Caco-2 (cell line): ENCODE results near the gene SPATA19. TPM values are rescaled to one million over a fixed set of nuclear protein-coding genes. Genes with fewer than 3 reads are reported as not detected.
A peak's percentile ranks its signal among the peaks of the same experiment; 100 is the strongest.

Source experiments
- BruUV-seq: library from RNA; stranded (reverse); fragments of 400-500 nt; replicated peaks from 2 replicates; lab custom pipeline; 2021; lab: Mats Ljungman, UMichigan
- CTCF ChIA-PET: fragments of 300-600 bp; sonication (Branson Sonifier 250); formaldehyde crosslinking; loops from one replicate; lab custom pipeline; 2022; ENCODE audit warnings: antibody characterized with exemption; lab: Charles Lee
- POLR2A ChIA-PET: fragments of 300-600 bp; sonication (Branson Sonifier 250); formaldehyde crosslinking; loops from one replicate; lab custom pipeline; 2022; ENCODE audit warnings: antibody characterized with exemption; lab: Charles Lee
- DNase-seq, 2 experiments: peaks; one replicate each; pipeline versions ENCODE4 v3.0.0 to v3.0.0-alpha.2; 2020 to 2022
- H3K27me3 ChIP-seq: replicated peaks from 2 replicates; pipeline ENCODE4 v1.6.0; 2011; ENCODE audit warnings: low read length; ENCODE audit not compliant: control insufficient read depth, insufficient read depth
- H3K36me3 ChIP-seq: 2 replicates; pipeline ENCODE4 v1.5.1; 2011; ENCODE audit warnings: low read length; ENCODE audit not compliant: control insufficient read depth, insufficient read depth
- H3K4me1 ChIP-seq: fragments of 250-450 bp; sonication (Bioruptor Pico); 2 replicates; pipeline ENCODE4 v1.5.1; 2020; ENCODE audit warnings: mild to moderate bottlenecking
- H3K4me3 ChIP-seq: 2 replicates; pipeline ENCODE4 v1.5.1; 2011; ENCODE audit warnings: low read depth, mild to moderate bottlenecking, control low read depth, low read length
- H3K9me3 ChIP-seq: fragments of 250-450 bp; sonication (Bioruptor Pico); 2 replicates; pipeline ENCODE4 v1.5.1; 2020; ENCODE audit warnings: mild to moderate bottlenecking, moderate library complexity
- H3K27ac Mint-ChIP-seq: one replicate; pipeline ENCODE4 v1.8.0; 2022; ENCODE audit warnings: mixed read lengths; ENCODE audit not compliant: unreplicated experiment
- H3K27me3 Mint-ChIP-seq: one replicate; pipeline ENCODE4 v1.8.0; 2022; ENCODE audit warnings: mixed read lengths; ENCODE audit not compliant: insufficient read depth, unreplicated experiment
- H3K36me3 Mint-ChIP-seq: one replicate; pipeline ENCODE4 v1.8.0; 2022; ENCODE audit warnings: mild to moderate bottlenecking, mixed read lengths; ENCODE audit not compliant: insufficient read depth, unreplicated experiment
- H3K4me1 Mint-ChIP-seq: one replicate; pipeline ENCODE4 v1.8.0; 2022; ENCODE audit warnings: low read depth, mixed read lengths; ENCODE audit not compliant: unreplicated experiment
- H3K4me3 Mint-ChIP-seq: one replicate; pipeline ENCODE4 v1.8.0; 2022; ENCODE audit warnings: mild to moderate bottlenecking, moderate library complexity, mixed read lengths; ENCODE audit not compliant: unreplicated experiment
- H3K9me3 Mint-ChIP-seq: one replicate; pipeline ENCODE4 v1.8.0; 2022; ENCODE audit warnings: mixed read lengths; ENCODE audit not compliant: unreplicated experiment
- intact Hi-C: fragments of 100-400 bp; cut with micrococcal nuclease; formaldehyde crosslinking; loops from one replicate; pipeline ENCODE4 v1.10.0; 2022; ENCODE audit not compliant: unreplicated experiment
- total RNA-seq: library from RNA; stranded (reverse); gene quantifications from 2 replicates; pipeline ENCODE4 v1.2.3, GENCODE V29; 2022
- TF ChIP-seq, protein P1 (sequence below), 2 experiments: fragments of 200-600 bp in 1 of 2; IDR thresholded peaks; 1 replicate in 1 of 2; 2 replicates in 1 of 2; pipeline versions ENCODE4 v1.5.1 to v1.8.0; 2011 to 2022; ENCODE audit warnings: antibody characterized with exemption in 1 of 2, control low read depth in 1 of 2, inconsistent platforms in 1 of 2, low read depth in 1 of 2, low read length in 1 of 2, mild to moderate bottlenecking in 1 of 2, moderate library complexity in 1 of 2; ENCODE audit not compliant: insufficient read depth in 1 of 2, severe bottlenecking in 1 of 2, unreplicated experiment in 1 of 2

SPATA19 gene
- total RNA-seq, 1 experiment from 2014 or later: not detected

DNA sequence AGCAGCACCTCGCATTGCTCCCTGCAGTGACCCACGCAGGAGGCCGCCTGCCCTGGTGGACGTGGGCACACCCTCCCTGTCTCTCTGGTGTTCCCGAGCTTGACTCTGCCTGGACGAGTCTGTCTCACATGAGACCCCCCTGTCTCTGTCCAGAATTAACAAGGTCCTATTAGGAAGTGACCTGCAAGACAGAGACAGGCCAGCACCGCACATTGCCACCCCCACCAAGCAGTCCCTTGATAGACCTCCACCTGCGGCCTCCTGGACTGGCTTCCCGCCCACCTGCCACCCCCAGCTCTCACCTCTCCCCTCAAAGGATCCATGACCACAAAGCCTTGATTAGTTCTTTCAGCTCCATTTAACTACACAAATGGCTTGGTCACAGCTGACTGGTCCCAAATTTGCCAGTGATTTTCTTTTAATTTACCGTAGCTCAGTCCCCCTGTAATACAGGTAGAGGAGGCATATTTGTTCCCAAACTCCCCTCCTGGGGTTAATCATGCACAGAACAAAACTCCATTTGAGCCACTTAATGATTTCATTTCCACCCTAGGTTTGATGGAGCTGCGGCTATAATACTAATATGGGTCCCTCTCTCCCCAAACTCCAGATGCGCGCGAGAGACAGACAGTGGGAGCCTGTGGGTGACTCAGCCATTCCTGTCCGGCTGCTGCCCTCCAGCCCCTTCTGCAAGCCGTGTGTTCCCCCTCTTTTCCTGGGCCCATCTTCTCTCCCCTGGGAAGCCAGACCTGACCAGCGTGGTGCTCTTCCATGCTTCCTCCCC lies 11.2 kb downstream of the SPATA19 start:
- BruUV-seq: no TSS peak
- Histone ChIP-seq H3K4me1 (no peaks in the 10 kb centered on the region), H3K36me3 (no peaks in the 10 kb centered on the region), H3K4me3 (no peak overlapping the region), H3K27me3 (no peaks in the 10 kb centered on the region), H3K9me3 (peaks cover 16% of the 10 kb centered on the region)
- Mint-ChIP-seq H3K4me3 (peak overlapping the region; percentile 5), H3K27me3 (no peaks in the 10 kb centered on the region), H3K27ac (peak overlapping the region; percentile 27), H3K4me1 (no peaks in the 10 kb centered on the region), H3K36me3 (peaks cover 11% of the 10 kb centered on the region), H3K9me3 (peaks cover 9% of the 10 kb centered on the region)
- POLR2A ChIA-PET: no interaction called here
- intact Hi-C loops: no loop called here
- TF ChIP-seq, protein P1, sequence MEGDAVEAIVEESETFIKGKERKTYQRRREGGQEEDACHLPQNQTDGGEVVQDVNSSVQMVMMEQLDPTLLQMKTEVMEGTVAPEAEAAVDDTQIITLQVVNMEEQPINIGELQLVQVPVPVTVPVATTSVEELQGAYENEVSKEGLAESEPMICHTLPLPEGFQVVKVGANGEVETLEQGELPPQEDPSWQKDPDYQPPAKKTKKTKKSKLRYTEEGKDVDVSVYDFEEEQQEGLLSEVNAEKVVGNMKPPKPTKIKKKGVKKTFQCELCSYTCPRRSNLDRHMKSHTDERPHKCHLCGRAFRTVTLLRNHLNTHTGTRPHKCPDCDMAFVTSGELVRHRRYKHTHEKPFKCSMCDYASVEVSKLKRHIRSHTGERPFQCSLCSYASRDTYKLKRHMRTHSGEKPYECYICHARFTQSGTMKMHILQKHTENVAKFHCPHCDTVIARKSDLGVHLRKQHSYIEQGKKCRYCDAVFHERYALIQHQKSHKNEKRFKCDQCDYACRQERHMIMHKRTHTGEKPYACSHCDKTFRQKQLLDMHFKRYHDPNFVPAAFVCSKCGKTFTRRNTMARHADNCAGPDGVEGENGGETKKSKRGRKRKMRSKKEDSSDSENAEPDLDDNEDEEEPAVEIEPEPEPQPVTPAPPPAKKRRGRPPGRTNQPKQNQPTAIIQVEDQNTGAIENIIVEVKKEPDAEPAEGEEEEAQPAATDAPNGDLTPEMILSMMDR (IDR thresholded peaks at IDR 0.05; ENCODE audit: insufficient read depth in 1 of 2, low read depth in 1 of 2, low read length in 1 of 2, severe bottlenecking in 1 of 2, unreplicated experiment in 1 of 2): no peak
- DNase-seq: no peak
- CTCF ChIA-PET: interaction anchor here (1.0 to 2.4 kb wide), 4 partner anchors 215 to 755 kb away, joined by 5 to 22 read pairs (median 13); no protein-coding TSS in a partner anchor

- H3K27me3 ChIP-seq: no peaks in the 10 kb centered on the region
- intact Hi-C loops: no loop called here
- Mint-ChIP-seq H3K4me1 (no peaks in the 10 kb centered on the region), H3K27me3 (peaks cover 6% of the 10 kb centered on the region), H3K36me3 (peaks cover 11% of the 10 kb centered on the region), H3K27ac (peak overlapping the region; percentile 27), H3K9me3 (peaks cover 15% of the 10 kb centered on the region), H3K4me3 (peak overlapping the region; percentile 5)
- CTCF ChIA-PET: no interaction called here
- peaks cover 15% of the 10 kb centered on the region for H3K9me3 ChIP-seq
- no peaks in the 10 kb centered on the region for H3K4me1 ChIP-seq
- no peaks in the 10 kb centered on the region for H3K36me3 ChIP-seq
- DNase-seq: no peak
- POLR2A ChIA-PET: no interaction called here
- H3K4me3 ChIP-seq: no peak overlapping the region
- TF ChIP-seq, protein P1 (IDR thresholded peaks at IDR 0.05; ENCODE audit: insufficient read depth in 1 of 2, low read depth in 1 of 2, low read length in 1 of 2, severe bottlenecking in 1 of 2, unreplicated experiment in 1 of 2): no peak
- no TSS peak for BruUV-seq
These were observed 12.1 kb downstream of the SPATA19 start for GRCh38 chr11:133832991-133833897.
